Duodenal mucosa (tissue), 2 donors: Measurements from ENCODE around the gene IQCK.

Experiments
- H3K27ac ChIP-seq: one replicate; pipeline ENCODE4 v1.7.0; 2013; ENCODE audit warnings: low read depth, low read length
- H3K27me3 ChIP-seq, 2 donors: one replicate each; pipeline ENCODE4 v1.7.0; 2013; ENCODE audit warnings: low read length in 2 of 2, control low read depth in 1 of 2; ENCODE audit not compliant: insufficient read depth in 2 of 2, control insufficient read depth in 1 of 2
- H3K36me3 ChIP-seq, 2 donors: one replicate each; pipeline ENCODE4 v1.7.0; 2013; ENCODE audit warnings: low read length in 2 of 2, control low read depth in 1 of 2; ENCODE audit not compliant: insufficient read depth in 2 of 2, control insufficient read depth in 1 of 2
- H3K4me1 ChIP-seq, 2 donors: one replicate each; pipeline ENCODE4 v1.7.0; 2013; ENCODE audit warnings: low read length in 2 of 2, control low read depth in 1 of 2; ENCODE audit not compliant: insufficient read depth in 2 of 2, control insufficient read depth in 1 of 2
- H3K4me3 ChIP-seq, 2 donors: one replicate each; pipeline ENCODE4 v1.7.0; 2013; ENCODE audit warnings: low read length in 2 of 2, low read depth in 1 of 2
- H3K9ac ChIP-seq, 2 donors: one replicate each; pipeline ENCODE4 v1.7.0; 2013; ENCODE audit warnings: low read length in 2 of 2, low read depth in 1 of 2
- H3K9me3 ChIP-seq, 2 donors: one replicate each; pipeline ENCODE4 v1.7.0; 2013; ENCODE audit warnings: low read length in 2 of 2, control low read depth in 1 of 2; ENCODE audit not compliant: control insufficient read depth in 1 of 2

The IQCK gene

DNA sequence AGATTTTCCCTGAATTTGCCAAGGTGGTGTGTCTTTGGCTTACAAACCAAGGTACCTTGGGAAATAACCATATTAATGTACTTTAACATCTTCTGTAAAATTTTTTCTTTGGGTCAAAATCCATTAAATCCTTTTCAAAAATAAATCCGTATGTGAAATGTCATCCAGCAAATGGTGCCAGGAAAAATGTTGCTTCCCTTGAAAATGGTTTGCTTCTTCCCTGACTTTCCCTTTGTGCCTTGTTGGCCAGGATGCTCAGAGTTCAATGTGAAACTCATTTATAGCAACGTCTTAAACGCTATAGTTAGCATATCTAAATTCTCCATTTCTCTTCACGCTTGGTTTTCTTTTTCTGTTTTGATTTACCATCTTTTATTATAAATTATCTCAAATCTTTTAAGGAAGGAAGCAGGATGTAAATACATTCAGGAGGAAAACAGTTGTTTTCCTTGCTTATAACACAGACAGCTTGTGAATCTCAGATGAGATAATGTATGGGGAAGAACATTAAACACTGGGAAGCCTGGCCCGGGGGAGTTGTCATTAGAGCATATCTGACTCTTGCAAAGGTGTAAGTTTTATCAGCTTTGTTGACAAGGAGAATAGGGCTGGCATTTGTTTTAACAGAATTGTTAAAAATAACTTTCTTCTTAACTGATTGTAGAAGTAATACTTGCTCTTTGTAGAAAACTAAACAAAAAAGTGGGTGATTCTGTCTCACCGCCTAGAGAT is 124.5 kb downstream of the IQCK start:
- no peak overlapping the region for H3K4me3 ChIP-seq
- no peak overlapping the region for H3K9ac ChIP-seq
- no peaks in the 10 kb centered on the region for H3K36me3 ChIP-seq
- no peaks in the 10 kb centered on the region for H3K4me1 ChIP-seq
- no peaks in the 10 kb centered on the region for H3K27me3 ChIP-seq
- H3K9me3 ChIP-seq, result no peaks in the 10 kb centered on the region
- H3K27ac ChIP-seq, result no peak overlapping the region

GRCh38 chr16:19843371-19843770 is 125.3 kb downstream of the IQCK start:
- no peak overlapping the region for H3K27ac ChIP-seq
- no peaks in the 10 kb centered on the region for H3K36me3 ChIP-seq
- no peaks in the 10 kb centered on the region for H3K9me3 ChIP-seq
- no peak overlapping the region for H3K4me3 ChIP-seq
- no peaks in the 10 kb centered on the region for H3K4me1 ChIP-seq
- no peaks in the 10 kb centered on the region for H3K27me3 ChIP-seq
- H3K9ac ChIP-seq, result no peak overlapping the region

GRCh38 chr16:19844945-19845641 is 127.0 kb downstream of the IQCK start:
- H3K9ac ChIP-seq, result no peak overlapping the region
- no peaks in the 10 kb centered on the region for H3K4me1 ChIP-seq
- no peaks in the 10 kb centered on the region for H3K36me3 ChIP-seq
- H3K27me3 ChIP-seq, result no peaks in the 10 kb centered on the region
- no peaks in the 10 kb centered on the region for H3K9me3 ChIP-seq
- no peak overlapping the region for H3K4me3 ChIP-seq
- no peak overlapping the region for H3K27ac ChIP-seq

DNA sequence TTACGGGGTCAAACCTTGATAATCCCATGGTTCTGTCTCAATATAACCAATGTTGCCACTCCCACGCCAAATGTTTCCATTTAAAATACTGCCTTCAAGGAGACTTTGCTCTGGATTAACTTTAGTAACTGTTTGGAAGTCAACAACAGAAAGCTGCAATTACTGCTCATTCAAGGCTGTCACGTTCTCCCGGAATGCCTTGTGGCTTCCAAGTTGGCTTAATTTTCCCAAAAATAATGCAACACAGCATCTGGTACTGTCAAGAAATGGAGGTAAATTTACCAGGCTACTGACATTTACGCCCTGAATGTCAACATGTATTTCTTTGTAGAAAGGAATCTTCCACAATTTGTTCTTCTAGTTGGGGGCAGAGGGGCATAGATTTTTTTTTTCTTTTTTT is 128.4 kb downstream of the IQCK start:
- H3K9ac ChIP-seq, result no peak overlapping the region
- H3K4me1 ChIP-seq, result no peaks in the 10 kb centered on the region
- no peaks in the 10 kb centered on the region for H3K27me3 ChIP-seq
- H3K27ac ChIP-seq, result no peak overlapping the region
- no peaks in the 10 kb centered on the region for H3K36me3 ChIP-seq
- H3K4me3 ChIP-seq, result no peak overlapping the region
- no peaks in the 10 kb centered on the region for H3K9me3 ChIP-seq

DNA sequence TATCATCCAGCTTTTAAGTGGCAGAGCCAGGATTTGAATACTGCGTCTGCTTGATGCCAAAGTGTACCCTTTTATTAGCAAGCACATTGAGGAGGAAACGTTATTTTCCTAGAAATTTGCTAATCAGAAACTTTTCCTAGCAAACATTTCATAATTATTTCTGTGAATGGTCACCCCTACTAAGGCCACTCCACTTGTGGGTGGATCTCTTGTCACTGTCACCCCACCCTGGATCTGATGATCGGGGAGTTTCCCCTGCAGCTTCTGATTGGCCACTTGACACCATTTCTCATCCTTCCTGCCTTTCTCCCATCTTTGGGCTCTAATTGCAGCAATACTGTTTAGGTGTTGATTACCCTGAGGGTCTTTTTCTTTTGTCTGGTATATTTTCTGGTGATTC is 130.7 kb downstream of the IQCK start:
- H3K27me3 ChIP-seq, result no peaks in the 10 kb centered on the region
- H3K9me3 ChIP-seq, result no peaks in the 10 kb centered on the region
- no peaks in the 10 kb centered on the region for H3K4me1 ChIP-seq
- no peaks in the 10 kb centered on the region for H3K36me3 ChIP-seq
- H3K4me3 ChIP-seq, result no peak overlapping the region
- no peak overlapping the region for H3K9ac ChIP-seq
- H3K27ac ChIP-seq, result no peak overlapping the region

- no peak overlapping the region for H3K9ac ChIP-seq
- H3K27ac ChIP-seq, result no peak overlapping the region
- H3K27me3 ChIP-seq, result no peaks in the 10 kb centered on the region
- H3K4me3 ChIP-seq, result no peak overlapping the region
- H3K9me3 ChIP-seq, result no peaks in the 10 kb centered on the region
- no peaks in the 10 kb centered on the region for H3K4me1 ChIP-seq
- no peaks in the 10 kb centered on the region for H3K36me3 ChIP-seq
These were observed 132.2 kb downstream of the IQCK start for GRCh38 chr16:19850131-19850817.

GRCh38 chr16:19851476-19851875 is 133.4 kb downstream of the IQCK start:
- Histone ChIP-seq H3K27me3 (no peaks in the 10 kb centered on the region), H3K36me3 (no peaks in the 10 kb centered on the region), H3K4me1 (no peaks in the 10 kb centered on the region), H3K9me3 (no peaks in the 10 kb centered on the region), H3K9ac (no peak overlapping the region), H3K4me3 (no peak overlapping the region), H3K27ac (no peak overlapping the region)

DNA sequence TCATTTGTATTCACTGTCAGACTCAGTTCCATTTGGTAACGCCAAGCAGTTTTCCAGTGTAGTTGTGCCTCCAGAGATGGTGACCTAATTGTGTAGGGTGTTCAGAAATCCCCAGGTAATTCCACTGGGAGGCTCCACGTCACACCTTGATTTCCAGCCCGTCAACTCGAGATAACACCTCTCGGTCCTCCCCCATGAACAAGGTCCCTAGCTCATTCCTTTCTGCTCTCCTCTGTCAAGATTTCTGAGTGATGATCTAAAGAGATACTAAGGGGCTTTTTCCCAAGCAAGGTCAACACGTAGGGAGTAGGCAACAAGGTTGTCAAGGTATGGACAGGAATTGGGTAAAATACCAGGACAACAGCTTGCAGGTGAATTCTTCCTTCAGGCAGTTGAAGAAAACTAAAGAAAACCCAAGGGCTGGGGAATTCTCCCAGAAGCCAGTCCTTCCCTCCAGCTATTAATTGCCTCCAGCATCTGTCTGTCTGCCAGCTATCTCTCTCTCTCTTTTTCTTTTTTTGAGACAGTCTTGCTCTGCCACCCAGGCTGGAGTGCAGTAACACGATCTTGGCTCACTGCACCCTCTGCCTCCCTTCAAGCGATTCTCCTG is 135.2 kb downstream of the IQCK start:
- Histone ChIP-seq H3K27me3 (no peaks in the 10 kb centered on the region), H3K27ac (no peak overlapping the region), H3K4me3 (no peak overlapping the region), H3K9ac (no peak overlapping the region), H3K9me3 (no peaks in the 10 kb centered on the region), H3K4me1 (no peaks in the 10 kb centered on the region), H3K36me3 (no peaks in the 10 kb centered on the region)

DNA sequence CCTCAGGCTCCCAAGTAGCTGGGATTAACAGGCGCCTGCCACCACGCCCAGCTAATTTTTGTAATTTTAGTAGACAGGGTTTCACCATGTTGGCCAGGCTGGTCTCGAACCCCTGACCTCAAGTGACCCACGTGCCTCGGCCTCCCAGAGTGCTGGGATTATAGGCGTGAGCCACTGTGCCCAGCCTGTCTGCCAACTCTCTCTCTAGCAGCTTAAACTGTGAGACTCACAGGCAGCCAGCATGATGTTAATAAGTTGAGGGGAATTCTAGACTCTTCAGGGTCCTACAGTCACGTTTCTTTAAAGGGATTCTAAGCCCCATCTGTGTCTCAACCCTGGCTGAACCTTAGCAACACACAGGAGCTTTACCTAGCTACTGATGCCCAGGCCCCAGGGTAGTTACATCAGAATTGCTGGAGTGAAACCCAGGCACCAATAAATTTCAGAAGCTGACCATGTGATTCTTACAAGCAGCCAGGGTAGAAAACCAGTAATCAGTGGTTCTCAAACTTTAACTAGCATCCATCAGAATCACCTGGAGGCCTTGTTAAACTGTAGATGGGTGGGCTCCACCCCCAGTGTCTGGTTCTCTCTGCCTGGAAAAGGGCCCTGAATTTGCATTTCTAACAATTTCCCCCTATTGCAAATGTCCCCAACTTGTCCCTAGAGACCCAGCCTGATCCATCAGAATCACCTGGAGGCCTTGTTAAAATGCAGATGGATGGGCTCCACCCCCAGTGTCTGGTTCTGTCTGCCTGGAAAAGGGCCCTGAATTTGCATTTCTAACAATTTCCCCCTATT is 135.9 kb downstream of the IQCK start:
- Histone ChIP-seq H3K4me3 (no peak overlapping the region), H3K27ac (no peak overlapping the region), H3K9me3 (no peaks in the 10 kb centered on the region), H3K4me1 (no peaks in the 10 kb centered on the region), H3K9ac (no peak overlapping the region), H3K36me3 (no peaks in the 10 kb centered on the region), H3K27me3 (no peaks in the 10 kb centered on the region)
